MCF 10A (cell line): ENCODE measurements around the gene KIF26A. TPM values are rescaled to one million over a fixed set of nuclear protein-coding genes. Genes with fewer than 3 reads are reported as not detected.
A peak's percentile ranks its signal among the peaks of the same experiment; 100 is the strongest.

ENCODE experiments used
- Bru-seq: library from RNA; stranded (reverse); fragments of 400-500 nt; gene quantifications from one replicate; lab custom pipeline; 2021; lab: Mats Ljungman, UMichigan
- BruChase-seq, 2 experiments: library from RNA; stranded (reverse); fragments of 400-500 nt; gene quantifications; one replicate each; lab custom pipeline; 2021; lab: Mats Ljungman, UMichigan
- BruUV-seq: library from RNA; stranded (reverse); fragments of 400-500 nt; replicated peaks from 2 replicates; lab custom pipeline; 2021; lab: Mats Ljungman, UMichigan
- CTCF ChIA-PET: fragments of 300-600 bp; sonication (Branson Sonifier 250); formaldehyde crosslinking; extraction: SDS; loops from one replicate; lab custom pipeline; 2021; ENCODE audit warnings: antibody characterized with exemption, inconsistent platforms; lab: Yijun Ruan, JAX
- POLR2A ChIA-PET: fragments of 300-600, 350-650 bp; sonication (Branson Sonifier 250); formaldehyde crosslinking; extraction: SDS; loops from one replicate; lab custom pipeline; 2020; ENCODE audit warnings: antibody characterized with exemption, inconsistent platforms; lab: Yijun Ruan, JAX
- DNase-seq: peaks from one replicate; pipeline ENCODE4 v3.0.0-alpha.2; 2018; ENCODE audit not compliant: unreplicated experiment
- H3K27ac Mint-ChIP-seq: one replicate; pipeline ENCODE4 v1.8.0; 2022; ENCODE audit warnings: mild to moderate bottlenecking, low read depth, mixed read lengths; ENCODE audit not compliant: unreplicated experiment
- H3K27me3 Mint-ChIP-seq: one replicate; pipeline ENCODE4 v1.8.0; 2022; ENCODE audit warnings: mixed read lengths; ENCODE audit not compliant: insufficient read depth, unreplicated experiment
- H3K36me3 Mint-ChIP-seq: one replicate; pipeline ENCODE4 v1.8.0; 2022; ENCODE audit warnings: mild to moderate bottlenecking, moderate library complexity, mixed read lengths; ENCODE audit not compliant: insufficient read depth, unreplicated experiment
- H3K4me1 Mint-ChIP-seq: one replicate; pipeline ENCODE4 v1.8.0; 2022; ENCODE audit warnings: mixed read lengths; ENCODE audit not compliant: insufficient read depth, unreplicated experiment
- H3K4me3 Mint-ChIP-seq: one replicate; pipeline ENCODE4 v1.8.0; 2022; ENCODE audit warnings: mild to moderate bottlenecking, moderate library complexity, mixed read lengths; ENCODE audit not compliant: unreplicated experiment
- H3K9me3 Mint-ChIP-seq: one replicate; pipeline ENCODE4 v1.8.0; 2022; ENCODE audit warnings: mixed read lengths; ENCODE audit not compliant: unreplicated experiment
- CTCF ChIP-seq: fragments of 200-600 bp; IDR thresholded peaks from one replicate; pipeline ENCODE4 v1.8.0; 2022; ENCODE audit warnings: antibody characterized with exemption, mild to moderate bottlenecking; ENCODE audit not compliant: unreplicated experiment
- intact Hi-C: fragments of 100-400 bp; cut with micrococcal nuclease; formaldehyde crosslinking; loops from 2 replicates; pipeline ENCODE4 v1.14.1; 2022
- long read RNA-seq: library from polyadenylated mRNA; stranded (forward); transcript quantifications from one replicate; pipeline ENCODE4 v2.0.0, GENCODE V29; 2022
- total RNA-seq: library from RNA; stranded (reverse); gene quantifications from 2 replicates; pipeline ENCODE4 v1.2.3, GENCODE V29; 2022

KIF26A gene
- total RNA-seq (0.26 and 0.39 TPM in 2 replicates), Bru-seq, nascent RNA (percentile 7 among the genes with signal in this experiment), BruChase-seq, experiment 1, labeled RNA remaining after a 6-hour chase (percentile 5 among the genes with signal in this experiment), BruChase-seq, experiment 2, labeled RNA remaining after a 2-hour chase (percentile 3 among the genes with signal in this experiment)
- long read RNA-seq, result 0 reads

DNA sequence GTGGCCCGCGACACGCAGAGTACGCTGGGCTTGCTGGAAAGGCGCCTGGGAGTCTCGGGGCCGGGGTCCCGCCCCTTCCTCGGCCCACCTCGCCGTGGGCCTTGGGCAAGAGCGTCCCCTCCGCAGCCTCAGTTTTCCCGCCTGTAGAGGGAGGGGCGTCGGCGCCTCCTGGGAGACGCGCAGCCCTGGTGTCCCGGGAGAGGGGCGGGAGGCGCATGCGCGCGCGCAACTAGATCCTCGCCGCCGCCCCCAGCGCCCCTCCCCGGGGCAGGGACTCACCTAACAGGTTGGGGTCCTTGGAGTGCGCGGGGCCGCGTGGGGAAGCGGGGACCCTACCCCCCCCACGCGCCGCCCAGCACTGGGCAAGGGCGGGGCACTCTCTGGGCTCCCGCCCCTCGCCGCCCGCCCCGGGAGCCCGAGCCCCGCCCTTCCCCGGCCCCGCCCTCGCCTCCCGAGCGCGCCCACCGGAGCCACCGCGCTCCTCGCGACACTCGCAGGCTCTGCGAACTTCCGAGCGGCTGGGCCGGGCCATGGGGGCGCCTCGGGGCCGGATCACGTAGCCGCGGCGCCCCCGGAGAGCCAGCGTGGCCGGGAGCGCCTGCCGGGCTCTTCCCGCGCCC, at the start of gene KIF26A:
TSS of gene KIF26A (plus strand) at position 490 of the 620 bp plus-strand sequence. CDS start 136 bp downstream, outside the sequence.
- POLR2A ChIA-PET, result interaction anchor here (1.0 kb wide), 1 partner anchor 426 kb away, joined by 6 read pairs; no protein-coding TSS in a partner anchor
- Mint-ChIP-seq H3K27ac (no peak within 1 kb of the TSS), H3K4me3 (no peak within 1 kb of the TSS), H3K9me3 (no peaks in the 10 kb centered on the region), H3K4me1 (no peaks in the 10 kb centered on the region), H3K36me3 (no peaks in the 10 kb centered on the region), H3K27me3 (peaks cover 48% of the 10 kb centered on the region)
- DNase-seq, result no peak
- no TSS peak for BruUV-seq
- intact Hi-C loops, result no loop called here
- no peak for TF ChIP-seq CTCF
- CTCF ChIA-PET, result interaction anchor here (0.6 to 1.9 kb wide), 6 partner anchors 420 to 558 kb away, joined by 3 to 39 read pairs (median 4); no protein-coding TSS in a partner anchor

DNA sequence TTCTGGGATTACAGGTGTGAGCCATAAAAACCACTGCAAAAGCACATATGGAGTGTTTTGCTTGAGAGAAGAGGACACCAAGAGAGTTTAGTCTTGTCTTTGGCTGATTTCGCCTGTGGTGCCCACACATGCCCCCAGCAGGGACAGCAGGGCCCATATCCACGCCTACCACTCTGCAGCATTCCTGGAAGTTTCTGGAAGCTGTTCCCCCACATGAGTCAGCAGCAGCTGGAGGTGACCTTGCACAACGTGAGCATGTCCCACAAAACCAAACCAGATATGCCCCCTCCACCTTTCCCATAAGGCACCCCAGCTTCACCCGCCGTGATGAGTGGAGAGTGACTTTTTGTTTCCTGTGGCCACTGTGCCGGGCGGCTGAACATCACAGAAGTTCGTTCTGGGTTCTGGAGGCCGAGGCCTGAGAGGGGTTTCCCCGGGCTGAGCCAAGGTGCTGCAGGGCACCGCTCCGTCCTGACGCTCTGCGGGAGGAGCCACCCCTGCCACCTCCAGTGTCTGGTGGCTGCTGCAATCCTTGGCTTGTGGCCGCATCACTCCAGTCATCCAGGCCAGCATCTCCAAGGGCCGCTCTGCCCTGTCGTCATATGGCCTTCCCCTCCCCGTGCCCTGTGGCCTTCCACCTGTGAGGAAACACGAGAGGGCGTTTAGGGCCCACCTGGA, 48.2 kb upstream of the KIF26A start:
- no peaks in the 10 kb centered on the region for H3K9me3 Mint-ChIP-seq
- H3K36me3 Mint-ChIP-seq, result no peaks in the 10 kb centered on the region
- H3K4me1 Mint-ChIP-seq, result no peaks in the 10 kb centered on the region
- no peak for TF ChIP-seq CTCF
- no TSS peak for BruUV-seq
- H3K27ac Mint-ChIP-seq, result no peak overlapping the region
- no peaks in the 10 kb centered on the region for H3K27me3 Mint-ChIP-seq
- intact Hi-C loops, result no loop called here
- CTCF ChIA-PET, result interaction anchor here (0.8 kb wide), 1 partner anchor 13 kb away, joined by 5 read pairs; no protein-coding TSS in a partner anchor
- POLR2A ChIA-PET, result no interaction called here
- H3K4me3 Mint-ChIP-seq, result no peak overlapping the region
- no peak for DNase-seq

DNA sequence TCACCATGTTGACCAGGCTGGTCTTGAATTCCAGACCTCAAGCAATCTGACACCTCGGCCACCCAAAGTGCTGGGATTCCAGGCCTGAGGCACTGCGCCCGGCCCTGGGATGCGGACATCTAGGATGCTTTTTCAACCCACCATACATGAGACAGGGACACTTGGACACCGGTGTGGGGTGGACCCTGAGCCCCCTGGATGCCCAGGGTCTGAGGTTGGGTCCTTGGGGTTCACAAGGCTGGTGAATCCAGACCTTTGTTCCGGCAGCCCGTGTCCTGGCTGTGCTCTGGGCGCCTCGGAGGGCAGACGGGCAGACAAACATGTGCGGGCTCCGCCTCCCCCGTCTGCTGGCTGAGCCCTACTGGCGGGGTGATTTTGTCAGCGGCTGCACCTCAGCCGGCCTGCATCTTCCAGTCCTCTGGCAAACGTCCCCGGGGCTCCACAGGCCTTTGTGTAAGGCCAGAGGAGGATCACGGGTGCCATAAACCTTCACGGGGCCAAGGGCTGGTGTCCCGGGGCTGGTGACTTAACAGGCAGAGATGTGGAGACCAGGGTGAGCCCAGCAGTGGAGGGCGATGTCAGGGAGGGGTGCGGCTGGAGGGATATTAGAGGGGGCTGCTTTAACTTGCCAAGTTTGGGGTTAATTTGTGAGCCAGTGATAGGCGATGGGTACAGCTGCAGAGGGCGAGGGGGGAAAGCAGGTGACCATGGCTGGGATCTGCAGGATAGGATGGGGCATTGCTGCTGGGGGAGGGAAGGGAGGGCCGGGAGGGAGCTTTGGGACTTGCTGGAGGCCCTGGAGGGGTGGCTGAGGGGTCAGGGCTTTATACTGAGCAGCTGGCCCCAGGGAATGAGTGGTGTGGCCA, 47.1 kb upstream of the KIF26A start:
- TF ChIP-seq CTCF, result no peak
- Mint-ChIP-seq H3K9me3 (no peaks in the 10 kb centered on the region), H3K36me3 (no peaks in the 10 kb centered on the region), H3K4me3 (no peak overlapping the region), H3K4me1 (no peaks in the 10 kb centered on the region), H3K27me3 (no peaks in the 10 kb centered on the region), H3K27ac (no peak overlapping the region)
- DNase-seq, result no peak
- CTCF ChIA-PET, result interaction anchor here (0.5 to 1.9 kb wide), 4 partner anchors 13 to 188 kb away, joined by 3 to 7 read pairs (median 4); no protein-coding TSS in a partner anchor
- POLR2A ChIA-PET, result no interaction called here
- BruUV-seq, result no TSS peak
- intact Hi-C loops, result no loop called here
